ENCODE measurements around the gene NPHP1. TPM values are rescaled to one million over a fixed set of nuclear protein-coding genes. Genes with fewer than 3 reads are reported as not detected.

The NPHP1 gene
- total and polyA plus RNA-seq, 2 of the 4 experiments (the other 2 are of a cell fraction): 1.8 to 2.5 TPM

- H2AK9ac ChIP-seq (replicated peaks; ENCODE audit: low read depth, low read length, poor library complexity): no peak overlapping the region
- H3K27ac ChIP-seq (ENCODE audit: insufficient read depth, low read length): no peak overlapping the region
- H3K27me3 ChIP-seq (ENCODE audit: control insufficient read depth, insufficient read depth, low read length): peaks cover 25% of the 10 kb centered on the region
- H2AK5ac ChIP-seq (ENCODE audit: low read depth, low read length): no peak overlapping the region
- H3K9me1 ChIP-seq (ENCODE audit: insufficient read depth, low read length): no peaks in the 10 kb centered on the region
- no peak overlapping the region for H3K23ac ChIP-seq (ENCODE audit: low read depth, low read length)
- dilution Hi-C loops (cut with HindIII; ENCODE audit: low sequenced_read_pairs, unreplicated experiment): no loop called here
- H3K9ac ChIP-seq (ENCODE audit: low read depth, low read length): no peak overlapping the region
- intact Hi-C loops (cut with micrococcal nuclease): no loop called here
- in situ Hi-C loops (cut with MboI; ENCODE audit: low sequenced_read_pairs): no loop called here
- 40% methylated on average over 3 of the region's 3 CpGs; no CpG with 5 or more reads in 1 of the 2 experiments for WGBS, 2 experiments (ENCODE audit: extremely low coverage in 2 of 2, insufficient read length in 1 of 2)
- H2AFZ ChIP-seq (replicated peaks; ENCODE audit: low read length, poor library complexity): no peak overlapping the region
- H3K18ac ChIP-seq (ENCODE audit: low read depth, low read length): no peak overlapping the region
- no peak overlapping the region for H3K56ac ChIP-seq (ENCODE audit: extremely low read depth, insufficient read depth, low read length)
- peaks cover under 1 to 14% of the 10 kb centered on the region in 2 experiments for H3K79me1 ChIP-seq (ENCODE audit: low read depth in 1 of 2, low read length in 2 of 2)
- H2BK15ac ChIP-seq (ENCODE audit: low read depth, low read length): no peak overlapping the region
- no peak overlapping the region for H3K4me2 ChIP-seq (ENCODE audit: low read depth, low read length)
- no peak overlapping the region for H2BK5ac ChIP-seq (ENCODE audit: low read depth, low read length, poor library complexity, severe bottlenecking)
- H3K4me3 ChIP-seq (ENCODE audit: insufficient read depth, low read depth, low read length): no peak overlapping the region
- H3K4me1 ChIP-seq (ENCODE audit: control insufficient read depth, insufficient read depth, low read length): no peaks in the 10 kb centered on the region; the same call in 1 of the 2 replicates
- DNase-seq: no peak
- no peaks in the 10 kb centered on the region for H3K9me3 ChIP-seq (ENCODE audit: control insufficient read depth, insufficient read depth, low read length)
- no peak overlapping the region for H2BK120ac ChIP-seq (ENCODE audit: low read depth, low read length)
- ChIA-PET CTCF (no interaction called here), POLR2A (ENCODE audit: unreplicated experiment) (no interaction called here)
- no peaks in the 10 kb centered on the region for H3K36me3 ChIP-seq (ENCODE audit: control insufficient read depth, insufficient read depth, low read length)
- no peak overlapping the region for H4K8ac ChIP-seq (ENCODE audit: low read depth in 2 of 2, low read length in 2 of 2)
- no peak for TF ChIP-seq MXI1 (IDR thresholded peaks at IDR 0.05; ENCODE audit: borderline replicate concordance, low read depth, low read length)
- TF ChIP-seq RFX5 (IDR thresholded peaks at IDR 0.05; ENCODE audit: low read depth, low read length): no peak
- TF ChIP-seq MAZ (IDR thresholded peaks at IDR 0.05; ENCODE audit: borderline replicate concordance, low read depth, low read length): no peak
- no peak for TF ChIP-seq NFE2L2 (IDR thresholded peaks at IDR 0.05; ENCODE audit: low read depth, low read length)
- no peak for TF ChIP-seq MAFK (IDR thresholded peaks at IDR 0.05; ENCODE audit: low read depth, low read length)
- TF ChIP-seq POLR2A (IDR thresholded peaks at IDR 0.05; ENCODE audit: low read depth, low read length): no peak
- no peak for TF ChIP-seq FOS (IDR thresholded peaks at IDR 0.05; ENCODE audit: low read depth, low read length)
- no peak for TF ChIP-seq RCOR1 (IDR thresholded peaks at IDR 0.05; ENCODE audit: insufficient replicate concordance, low read length)
- no peak for TF ChIP-seq CEBPB (IDR thresholded peaks at IDR 0.05; ENCODE audit: low read depth, low read length)
- no peak for TF ChIP-seq CHD1 (IDR thresholded peaks at IDR 0.05; ENCODE audit: low read depth, low read length)
- TF ChIP-seq ELK1 (IDR thresholded peaks at IDR 0.05; ENCODE audit: borderline replicate concordance, low read depth, low read length): no peak
- no peak overlapping the region for H4K5ac ChIP-seq (ENCODE audit: low read depth, low read length)
- no peak overlapping the region for H3K4ac ChIP-seq (ENCODE audit: low read depth, low read length)
- no peak for ATAC-seq (ENCODE audit: low read depth)
- H4K91ac ChIP-seq (ENCODE audit: insufficient read depth, low read depth, low read length): no peak overlapping the region
- BruUV-seq (replicated peaks): no TSS peak
- H4K20me1 ChIP-seq (ENCODE audit: insufficient read depth, low read length): no peaks in the 10 kb centered on the region
- no peak overlapping the region for H3K14ac ChIP-seq (replicated peaks; ENCODE audit: low read depth, low read length)
- H2BK20ac ChIP-seq (ENCODE audit: low read depth, low read length): no peak overlapping the region
Observed at GRCh38 chr2:110216199-110216598, 11.4 kb upstream of the NPHP1 start.
